HepG2 (cell line): Measurements from ENCODE around the gene ABCC5. TPM values are rescaled to one million over a fixed set of nuclear protein-coding genes. Genes with fewer than 3 reads are reported as not detected.
A peak's percentile ranks its signal among the peaks of the same experiment; 100 is the strongest.

Source experiments
- ARNTL ChIP-seq: sonication (generic); formaldehyde crosslinking; IDR thresholded peaks from 2 replicates; pipeline ENCODE4 v1.4.0; 2020; ENCODE audit warnings: mild to moderate bottlenecking, missing genetic modification reagents
- EHMT2 ChIP-seq: fragments of 200-600 bp; sonication (generic); IDR thresholded peaks from 2 replicates; pipeline ENCODE4 v1.7.0; 2017; ENCODE audit warnings: antibody characterized with exemption, low read depth, low read length, borderline replicate concordance
- GATAD2A ChIP-seq: IDR thresholded peaks from 2 replicates; pipeline ENCODE4 v1.6.1; 2016
- HMG20B ChIP-seq: conservative IDR thresholded peaks from 2 replicates; pipeline ENCODE4 v1.6.1; 2016; ENCODE audit warnings: missing genetic modification reagents, missing compliant biosample characterization
- JDP2 ChIP-seq: sonication (generic); formaldehyde crosslinking; IDR thresholded peaks from 2 replicates; pipeline ENCODE4 v1.8.1; 2022; ENCODE audit warnings: missing genetic modification reagents, borderline replicate concordance
- MAX ChIP-seq: IDR thresholded peaks from 2 replicates; pipeline ENCODE4 v1.6.1; 2012; ENCODE audit warnings: inconsistent platforms
- NFKBIZ ChIP-seq: IDR thresholded peaks from 2 replicates; pipeline ENCODE4 v1.6.1; 2018; ENCODE audit warnings: missing genetic modification reagents, missing compliant biosample characterization
- NR2F1 ChIP-seq, 2 experiments: fragments of 450-650 bp in 1 of 2; formaldehyde crosslinking in 1 of 2; IDR thresholded peaks; 2 replicates each; pipeline versions ENCODE4 v1.5.0 to v1.6.1; 2016 to 2020; ENCODE audit warnings: mild to moderate bottlenecking in 1 of 2, missing compliant biosample characterization in 1 of 2, missing genetic modification reagents in 1 of 2, moderate library complexity in 1 of 2
- PHF21A ChIP-seq: sonication (generic); formaldehyde crosslinking; IDR thresholded peaks from 2 replicates; pipeline ENCODE4 v1.5.0; 2020; ENCODE audit warnings: mild to moderate bottlenecking, missing genetic modification reagents
- RFX3 ChIP-seq: IDR thresholded peaks from 2 replicates; pipeline ENCODE4 v1.6.1; 2016; ENCODE audit warnings: missing biosample characterization, missing genetic modification reagents
- SALL1 ChIP-seq: sonication (generic); formaldehyde crosslinking; IDR thresholded peaks from 2 replicates; pipeline ENCODE4 v1.8.0; 2022; ENCODE audit warnings: mild to moderate bottlenecking, missing genetic modification reagents
- SALL2 ChIP-seq: sonication (generic); formaldehyde crosslinking; IDR thresholded peaks from 2 replicates; pipeline ENCODE4 v1.8.1; 2023; ENCODE audit warnings: mild to moderate bottlenecking, missing genetic modification reagents, inconsistent platforms
- SRY ChIP-seq: sonication (generic); formaldehyde crosslinking; IDR thresholded peaks from 2 replicates; pipeline ENCODE4 v1.8.0; 2022; ENCODE audit warnings: mild to moderate bottlenecking, missing genetic modification reagents
- TFDP1 ChIP-seq: IDR thresholded peaks from 2 replicates; pipeline ENCODE4 v1.6.1; 2016; ENCODE audit warnings: missing compliant biosample characterization, missing genetic modification reagents, borderline replicate concordance
- ZNF441 ChIP-seq: sonication (generic); formaldehyde crosslinking; IDR thresholded peaks from 2 replicates; pipeline ENCODE4 v1.7.0; 2021; ENCODE audit warnings: missing genetic modification reagents, borderline replicate concordance
- ZNF547 ChIP-seq: sonication (generic); formaldehyde crosslinking; IDR thresholded peaks from 2 replicates; pipeline ENCODE4 v1.5.1; 2020; ENCODE audit warnings: mild to moderate bottlenecking, missing genetic modification reagents
- ZSCAN31 ChIP-seq: sonication (generic); formaldehyde crosslinking; IDR thresholded peaks from 2 replicates; pipeline ENCODE4 v1.5.0; 2020; ENCODE audit warnings: low read depth, mild to moderate bottlenecking, missing genetic modification reagents
- polyA plus RNA-seq, 8 experiments: library from polyadenylated mRNA; depleted of rRNA in 3 of 8; stranded (reverse) in 7 of 8; unstranded in 1 of 8; fragments of >200 nt; fragmentation: Illumina TruSeq in 4 of 8; extraction: Trizol in 4 of 8; gene quantifications; 2 replicates each; pipeline versions ENCODE4 v1.2.1 to v1.2.3, GENCODE V29; 2011 to 2016; ENCODE audit warnings: low read depth in 4 of 8, missing spikeins in 1 of 8, mixed read lengths in 1 of 8; ENCODE audit not compliant: insufficient read depth in 1 of 8
- total RNA-seq, 5 experiments: library from RNA; depleted of rRNA; stranded (reverse); fragments of >200 nt; fragmentation: Illumina TruSeq; extraction: Trizol; gene quantifications; 2 replicates each; pipeline ENCODE4 v1.2.3, GENCODE V29; 2016; ENCODE audit warnings: low read depth in 1 of 5
- TF ChIP-seq, protein P1 (sequence below): sonication (generic); formaldehyde crosslinking; IDR thresholded peaks from 2 replicates; pipeline ENCODE4 v1.5.0; 2020; ENCODE audit warnings: mild to moderate bottlenecking, missing genetic modification reagents, borderline replicate concordance
- TF ChIP-seq, protein P2 (sequence below): sonication (generic); formaldehyde crosslinking; IDR thresholded peaks from 2 replicates; pipeline ENCODE4 v1.5.1; 2020; ENCODE audit warnings: mild to moderate bottlenecking, missing genetic modification reagents, borderline replicate concordance

ABCC5 gene
- total and polyA plus RNA-seq, 2 of the 13 experiments (the other 11 are each of a cell fraction or from before 2014, with no cell fraction given) = 12.5 to 12.7 TPM

DNA sequence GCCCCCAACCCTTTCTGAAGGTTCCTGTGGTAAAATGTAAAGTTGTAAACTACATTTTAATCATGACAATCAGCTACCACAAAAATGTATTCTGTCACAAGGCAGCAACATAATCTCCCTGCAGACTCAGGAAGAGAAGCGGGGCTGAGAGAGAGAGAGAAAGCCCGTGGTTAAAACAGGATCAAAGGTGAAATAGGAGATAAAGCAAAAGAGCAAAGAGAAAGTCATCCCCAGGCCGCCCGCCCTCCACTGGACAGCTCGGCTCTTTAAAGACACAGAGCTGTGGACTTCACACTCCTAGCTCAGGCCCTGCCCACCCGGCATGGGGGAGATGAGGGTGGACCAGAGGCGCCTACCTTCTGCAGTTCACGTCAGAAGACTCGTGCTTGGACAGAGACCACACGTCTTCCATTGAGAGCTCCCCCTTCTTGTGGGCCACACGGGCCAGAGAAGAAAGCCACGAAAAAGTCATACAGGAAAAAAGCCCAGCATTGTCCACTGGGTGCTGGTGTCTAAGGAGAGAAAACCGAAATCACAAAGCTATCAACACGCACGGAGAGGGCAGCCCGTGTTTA, 29.4 kb downstream of the ABCC5 start (continued):
- TF ChIP-seq, protein P1, sequence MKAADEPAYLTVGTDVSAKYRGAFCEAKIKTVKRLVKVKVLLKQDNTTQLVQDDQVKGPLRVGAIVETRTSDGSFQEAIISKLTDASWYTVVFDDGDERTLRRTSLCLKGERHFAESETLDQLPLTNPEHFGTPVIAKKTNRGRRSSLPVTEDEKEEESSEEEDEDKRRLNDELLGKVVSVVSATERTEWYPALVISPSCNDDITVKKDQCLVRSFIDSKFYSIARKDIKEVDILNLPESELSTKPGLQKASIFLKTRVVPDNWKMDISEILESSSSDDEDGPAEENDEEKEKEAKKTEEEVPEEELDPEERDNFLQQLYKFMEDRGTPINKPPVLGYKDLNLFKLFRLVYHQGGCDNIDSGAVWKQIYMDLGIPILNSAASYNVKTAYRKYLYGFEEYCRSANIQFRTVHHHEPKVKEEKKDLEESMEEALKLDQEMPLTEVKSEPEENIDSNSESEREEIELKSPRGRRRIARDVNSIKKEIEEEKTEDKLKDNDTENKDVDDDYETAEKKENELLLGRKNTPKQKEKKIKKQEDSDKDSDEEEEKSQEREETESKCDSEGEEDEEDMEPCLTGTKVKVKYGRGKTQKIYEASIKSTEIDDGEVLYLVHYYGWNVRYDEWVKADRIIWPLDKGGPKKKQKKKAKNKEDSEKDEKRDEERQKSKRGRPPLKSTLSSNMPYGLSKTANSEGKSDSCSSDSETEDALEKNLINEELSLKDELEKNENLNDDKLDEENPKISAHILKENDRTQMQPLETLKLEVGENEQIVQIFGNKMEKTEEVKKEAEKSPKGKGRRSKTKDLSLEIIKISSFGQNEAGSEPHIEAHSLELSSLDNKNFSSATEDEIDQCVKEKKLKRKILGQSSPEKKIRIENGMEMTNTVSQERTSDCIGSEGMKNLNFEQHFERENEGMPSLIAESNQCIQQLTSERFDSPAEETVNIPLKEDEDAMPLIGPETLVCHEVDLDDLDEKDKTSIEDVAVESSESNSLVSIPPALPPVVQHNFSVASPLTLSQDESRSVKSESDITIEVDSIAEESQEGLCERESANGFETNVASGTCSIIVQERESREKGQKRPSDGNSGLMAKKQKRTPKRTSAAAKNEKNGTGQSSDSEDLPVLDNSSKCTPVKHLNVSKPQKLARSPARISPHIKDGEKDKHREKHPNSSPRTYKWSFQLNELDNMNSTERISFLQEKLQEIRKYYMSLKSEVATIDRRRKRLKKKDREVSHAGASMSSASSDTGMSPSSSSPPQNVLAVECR (CRISPR knock-in tag) = peak; percentile 49; the same call in 1 of the 2 replicates
- 0 out of 2 replicates have a peak, but pooled peaks have one; percentile 41 for TF ChIP-seq ZNF441 (CRISPR knock-in tag)
- 0 out of 2 replicates have a peak, but pooled peaks have one; percentile 36 for TF ChIP-seq HMG20B (CRISPR knock-in tag)
- TF ChIP-seq PHF21A (CRISPR knock-in tag) = peak; percentile 77; the same call in 1 of the 2 replicates
- peak; percentile 65; the same call in 1 of the 2 replicates for TF ChIP-seq TFDP1 (CRISPR knock-in tag)
- TF ChIP-seq, protein P2, sequence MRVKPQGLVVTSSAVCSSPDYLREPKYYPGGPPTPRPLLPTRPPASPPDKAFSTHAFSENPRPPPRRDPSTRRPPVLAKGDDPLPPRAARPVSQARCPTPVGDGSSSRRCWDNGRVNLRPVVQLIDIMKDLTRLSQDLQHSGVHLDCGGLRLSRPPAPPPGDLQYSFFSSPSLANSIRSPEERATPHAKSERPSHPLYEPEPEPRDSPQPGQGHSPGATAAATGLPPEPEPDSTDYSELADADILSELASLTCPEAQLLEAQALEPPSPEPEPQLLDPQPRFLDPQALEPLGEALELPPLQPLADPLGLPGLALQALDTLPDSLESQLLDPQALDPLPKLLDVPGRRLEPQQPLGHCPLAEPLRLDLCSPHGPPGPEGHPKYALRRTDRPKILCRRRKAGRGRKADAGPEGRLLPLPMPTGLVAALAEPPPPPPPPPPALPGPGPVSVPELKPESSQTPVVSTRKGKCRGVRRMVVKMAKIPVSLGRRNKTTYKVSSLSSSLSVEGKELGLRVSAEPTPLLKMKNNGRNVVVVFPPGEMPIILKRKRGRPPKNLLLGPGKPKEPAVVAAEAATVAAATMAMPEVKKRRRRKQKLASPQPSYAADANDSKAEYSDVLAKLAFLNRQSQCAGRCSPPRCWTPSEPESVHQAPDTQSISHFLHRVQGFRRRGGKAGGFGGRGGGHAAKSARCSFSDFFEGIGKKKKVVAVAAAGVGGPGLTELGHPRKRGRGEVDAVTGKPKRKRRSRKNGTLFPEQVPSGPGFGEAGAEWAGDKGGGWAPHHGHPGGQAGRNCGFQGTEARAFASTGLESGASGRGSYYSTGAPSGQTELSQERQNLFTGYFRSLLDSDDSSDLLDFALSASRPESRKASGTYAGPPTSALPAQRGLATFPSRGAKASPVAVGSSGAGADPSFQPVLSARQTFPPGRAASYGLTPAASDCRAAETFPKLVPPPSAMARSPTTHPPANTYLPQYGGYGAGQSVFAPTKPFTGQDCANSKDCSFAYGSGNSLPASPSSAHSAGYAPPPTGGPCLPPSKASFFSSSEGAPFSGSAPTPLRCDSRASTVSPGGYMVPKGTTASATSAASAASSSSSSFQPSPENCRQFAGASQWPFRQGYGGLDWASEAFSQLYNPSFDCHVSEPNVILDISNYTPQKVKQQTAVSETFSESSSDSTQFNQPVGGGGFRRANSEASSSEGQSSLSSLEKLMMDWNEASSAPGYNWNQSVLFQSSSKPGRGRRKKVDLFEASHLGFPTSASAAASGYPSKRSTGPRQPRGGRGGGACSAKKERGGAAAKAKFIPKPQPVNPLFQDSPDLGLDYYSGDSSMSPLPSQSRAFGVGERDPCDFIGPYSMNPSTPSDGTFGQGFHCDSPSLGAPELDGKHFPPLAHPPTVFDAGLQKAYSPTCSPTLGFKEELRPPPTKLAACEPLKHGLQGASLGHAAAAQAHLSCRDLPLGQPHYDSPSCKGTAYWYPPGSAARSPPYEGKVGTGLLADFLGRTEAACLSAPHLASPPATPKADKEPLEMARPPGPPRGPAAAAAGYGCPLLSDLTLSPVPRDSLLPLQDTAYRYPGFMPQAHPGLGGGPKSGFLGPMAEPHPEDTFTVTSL = no peak; the same call in 1 of the 2 replicates
- TF ChIP-seq MAX = peak; percentile 68; the same call in 1 of the 2 replicates
- peak; percentile 46 to 84; a peak in 3 of 4 replicates for TF ChIP-seq NR2F1 (CRISPR knock-in tag; IDR thresholded peaks at IDR 0.05)
- TF ChIP-seq SALL2 (CRISPR knock-in tag) = no peak
- TF ChIP-seq ZNF547 = peak; percentile 48; the same call in 1 of the 2 replicates
- TF ChIP-seq JDP2 (CRISPR knock-in tag) = no peak
- TF ChIP-seq SRY (CRISPR knock-in tag) = no peak
- TF ChIP-seq SALL1 = peak; percentile 91
- peak; percentile 61; the same call in 1 of the 2 replicates for TF ChIP-seq ARNTL (CRISPR knock-in tag)
- no peak for TF ChIP-seq EHMT2
- TF ChIP-seq GATAD2A (CRISPR knock-in tag) = peak; percentile 63
- TF ChIP-seq ZSCAN31 (CRISPR knock-in tag) = peak; percentile 61; the same call in 1 of the 2 replicates
- 0 out of 2 replicates have a peak, but pooled peaks have one; percentile 17 for TF ChIP-seq NFKBIZ (CRISPR knock-in tag)
- no peak for TF ChIP-seq RFX3 (CRISPR knock-in tag)
